GM12878 (cell line): ENCODE data around the gene BEST2. TPM values are rescaled to one million over a fixed set of nuclear protein-coding genes. Genes with fewer than 3 reads are reported as not detected.

Experiments used
- ATAC-seq: fragments of 200-7000 bp; cut with Tn5 transposase; 3 replicates; pipeline ENCODE4 v1.9.1; 2020; ENCODE audit warnings: mild to moderate bottlenecking, moderate library complexity
- BruUV-seq: library from RNA; stranded (reverse); fragments of 400-500 nt; replicated peaks from 2 replicates; lab custom pipeline; 2021; lab: Mats Ljungman, UMichigan
- CTCF ChIA-PET: fragments of 300-600 bp; sonication (Branson Sonifier 250); formaldehyde crosslinking; extraction: SDS; loops from one replicate; lab custom pipeline; 2021; ENCODE audit warnings: inconsistent platforms; lab: Yijun Ruan, JAX
- POLR2A ChIA-PET: fragments of 350-600 bp; formaldehyde crosslinking; extraction: SDS; loops from one replicate; lab custom pipeline; 2021; ENCODE audit warnings: inconsistent platforms; lab: Charles Lee
- RAD21 ChIA-PET: fragments of 300-600 bp; sonication (Branson Sonifier 250); formaldehyde crosslinking; loops from one replicate; lab custom pipeline; 2023; ENCODE audit warnings: antibody characterized with exemption; ENCODE audit not compliant: unreplicated experiment; lab: Charles Lee
- SMC1A ChIA-PET: fragments of 300-600 bp; sonication (Branson Sonifier 250); formaldehyde crosslinking; loops from one replicate; lab custom pipeline; 2023; ENCODE audit not compliant: unreplicated experiment, uncharacterized antibody; lab: Charles Lee
- DNase-seq: peaks from one replicate; pipeline ENCODE4 v3.0.0-alpha.2; 2011; ENCODE audit warnings: low read depth, low spot score
- FAIRE-seq: peaks from 3 replicates; lab custom pipeline; 2011; peaks lifted over from hg19 to GRCh38; lab: Jason Lieb, UNC
- H2AFZ ChIP-seq: 2 replicates; pipeline ENCODE4 v1.6.0; 2011; ENCODE audit warnings: low read depth, low read length, control low read depth; ENCODE audit not compliant: control insufficient read depth
- H3K27ac ChIP-seq: 2 replicates; pipeline ENCODE4 v1.5.1; 2011; ENCODE audit warnings: control low read depth; ENCODE audit not compliant: control insufficient read depth, insufficient read depth
- H3K27me3 ChIP-seq, 2 experiments: replicated peaks in 1 of 2; 2 replicates each; pipeline versions ENCODE4 v1.6.0 to v1.6.1; 2011; ENCODE audit warnings: low read length in 1 of 2; ENCODE audit not compliant: control insufficient read depth in 2 of 2, insufficient read depth in 2 of 2
- H3K36me3 ChIP-seq, 2 experiments: 2 replicates each; pipeline ENCODE4 v1.5.1; 2011; ENCODE audit warnings: low read length in 1 of 2; ENCODE audit not compliant: control insufficient read depth in 2 of 2, insufficient read depth in 2 of 2
- H3K4me1 ChIP-seq: 2 replicates; pipeline ENCODE4 v1.6.1; 2011; ENCODE audit warnings: mild to moderate bottlenecking, low read length, moderate library complexity, mixed read lengths; ENCODE audit not compliant: control insufficient read depth, insufficient read depth
- H3K4me2 ChIP-seq: 2 replicates; pipeline ENCODE4 v1.6.0; 2011; ENCODE audit warnings: control low read depth; ENCODE audit not compliant: control insufficient read depth, insufficient read depth
- H3K4me3 ChIP-seq: fragments of 200-600 bp; sonication (generic); 2 replicates; pipeline ENCODE4 v1.5.1; 2016
- H3K79me2 ChIP-seq: 2 replicates; pipeline ENCODE4 v1.6.0; 2011; ENCODE audit warnings: low read length; ENCODE audit not compliant: control insufficient read depth, insufficient read depth
- H3K9ac ChIP-seq: 2 replicates; pipeline ENCODE4 v1.8.0; 2011; ENCODE audit warnings: low read length, control low read depth, mixed read lengths; ENCODE audit not compliant: control insufficient read depth, insufficient read depth
- H3K9me3 ChIP-seq: replicated peaks from 3 replicates; pipeline ENCODE4 v1.5.1; 2011; ENCODE audit warnings: mild to moderate bottlenecking, low read length; ENCODE audit not compliant: control insufficient read depth, insufficient read depth
- H4K20me1 ChIP-seq: 2 replicates; pipeline ENCODE4 v1.6.0; 2011; ENCODE audit not compliant: control insufficient read depth, insufficient read depth
- IRF3 ChIP-seq: fragments of 450-650 bp; IDR thresholded peaks from 2 replicates; pipeline ENCODE4 v1.6.1; 2014; ENCODE audit warnings: mild to moderate bottlenecking
- IRF5 ChIP-seq: fragments of 450-650 bp; IDR thresholded peaks from 2 replicates; pipeline ENCODE4 v1.6.1; 2017; ENCODE audit warnings: borderline replicate concordance
- NBN ChIP-seq: fragments of 450-650 bp; IDR thresholded peaks from 2 replicates; pipeline ENCODE4 v1.6.1; 2016
- PAX5 ChIP-seq: IDR thresholded peaks from 2 replicates; pipeline ENCODE4 v1.6.1; 2011; ENCODE audit warnings: low read depth, low read length, borderline replicate concordance
- ZBTB33 ChIP-seq: fragments of 450-650 bp; IDR thresholded peaks from 2 replicates; pipeline ENCODE4 v1.6.1; 2017; ENCODE audit warnings: mild to moderate bottlenecking
- WGBS: methylation state at CpG from one replicate; pipeline ENCODE4 v1.1.6; 2016; ENCODE audit warnings: low lambda C conversion rate; ENCODE audit not compliant: insufficient replicate concordance, insufficient coverage; ENCODE audit errors: missing lambda C conversion rate; 5-methylcytosine and 5-hydroxymethylcytosine counted together
- in situ Hi-C: fragments of 300-500 bp; cut with MboI; formaldehyde crosslinking; loops from 9 replicates; pipeline ENCODE4 v1.14.3; 2018; ENCODE audit warnings: mixed read lengths
- intact Hi-C: fragments of 100-400 bp; cut with micrococcal nuclease; formaldehyde crosslinking; loops from one replicate; pipeline ENCODE4 v1.14.2; 2022; ENCODE audit not compliant: unreplicated experiment
- polyA plus RNA-seq, 11 experiments: library from polyadenylated mRNA; depleted of rRNA in 4 of 11; unstranded in 6 of 11; stranded (reverse) in 5 of 11; fragments of >200 nt; fragmentation: Nextera tagmentation in 4 of 11; fragmentation: Illumina TruSeq in 1 of 11; extraction: Ambion mirVana in 4 of 11; extraction: Trizol in 1 of 11; gene quantifications; 1 replicate in 1 of 11; 2 replicates in 10 of 11; pipeline versions ENCODE4 v1.2.1 to v1.2.3, GENCODE V29; 2011 to 2016; ENCODE audit warnings: inconsistent platforms in 2 of 11, missing spikeins in 2 of 11, low read depth in 1 of 11
- total RNA-seq, 4 experiments: library from RNA; depleted of rRNA in 3 of 4; stranded (reverse); fragments of >200 nt in 3 of 4; fragmentation: Illumina TruSeq in 1 of 4; extraction: Trizol in 1 of 4; gene quantifications; 2 replicates each; pipeline versions ENCODE4 v1.2.1 to v1.2.3, GENCODE V29; 2013 to 2021

BEST2 gene
- total and polyA plus RNA-seq, 10 of the 15 experiments (the other 5 are each of a cell fraction or from before 2014, with no cell fraction given), result not detected

DNA sequence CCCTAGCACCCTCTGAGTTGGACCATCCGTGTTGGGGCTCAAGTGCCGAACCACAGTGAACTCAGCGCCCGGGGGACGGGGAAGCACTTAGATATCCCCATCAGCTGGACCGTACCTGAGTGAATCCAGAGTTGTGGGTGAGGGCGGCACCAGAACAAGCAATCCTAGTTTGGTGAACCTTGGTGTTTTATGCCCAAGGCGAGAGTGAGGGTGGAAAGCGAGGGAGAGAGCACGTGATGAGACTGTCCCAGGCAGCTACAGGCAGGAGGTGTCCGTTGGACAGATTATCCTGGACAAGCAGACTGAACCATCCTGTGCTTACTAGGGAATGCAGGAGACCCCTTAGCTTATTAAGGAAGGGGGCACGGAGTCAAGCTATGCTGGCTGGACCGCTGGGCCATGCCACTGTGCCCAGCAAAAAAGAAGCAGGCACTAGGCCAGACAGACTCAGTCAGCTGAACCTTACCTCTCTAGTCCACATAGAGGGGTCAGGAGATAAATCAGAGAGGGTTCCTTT lies 13.7 kb upstream of the BEST2 start:
- WGBS, result 18% methylated on average over 13 of the region's 13 CpGs
- BruUV-seq, result no TSS peak
- peak overlapping the region; percentile 90 for H3K4me3 ChIP-seq
- no peak for TF ChIP-seq IRF3
- no peak for TF ChIP-seq PAX5
- TF ChIP-seq IRF5, result no peak
- no peak for TF ChIP-seq ZBTB33
- TF ChIP-seq NBN, result no peak
- H3K79me2 ChIP-seq, result peaks cover 28% of the 10 kb centered on the region
- ChIA-PET SMC1A (interaction anchor here (1.0 to 1.8 kb wide), 2 partner anchors 15 to 39 kb away, joined by 3 to 6 read pairs; no protein-coding TSS in a partner anchor), RAD21 (interaction anchor here (1.2 kb wide), 1 partner anchor 72 kb away, joined by 4 read pairs; the partner anchor contains the start of genes MAN2B1 and WDR83), POLR2A (interaction anchor here (0.7 to 3.1 kb wide), 2 partner anchors 16 to 55 kb away, joined by 3 to 26 read pairs; no protein-coding TSS in a partner anchor), CTCF (interaction anchor here (0.9 to 3.8 kb wide), 5 partner anchors 11 to 58 kb away, joined by 3 to 19 read pairs (median 5); partner anchors contain the start of gene TNPO2)
- no peaks in the 10 kb centered on the region for H3K36me3 ChIP-seq
- peak overlapping the region; percentile 88 for H3K9ac ChIP-seq
- no peaks in the 10 kb centered on the region; the same call in 2 of the 3 replicates for H3K9me3 ChIP-seq
- H4K20me1 ChIP-seq, result peaks cover 4% of the 10 kb centered on the region
- in situ Hi-C loops (no loop called here), intact Hi-C loops (no loop called here)
- no peak for DNase-seq
- H2AFZ ChIP-seq, result peak overlapping the region; percentile 100
- ATAC-seq, result no peak
- peak overlapping the region; percentile 98 for H3K27ac ChIP-seq
- FAIRE-seq, result no peak
- peaks cover 15% of the 10 kb centered on the region for H3K4me1 ChIP-seq
- no peaks in the 10 kb centered on the region for H3K27me3 ChIP-seq
- peak overlapping the region; percentile 91 for H3K4me2 ChIP-seq
